DND-41 (cell line): ENCODE results near the gene ACVRL1.

Source experiments
- ATAC-seq: fragments of 200-7000 bp; cut with Tn5 transposase; 3 replicates; pipeline ENCODE4 v1.9.1; 2021; ENCODE audit warnings: low read depth; ENCODE audit not compliant: insufficient read depth
- DNase-seq: peaks from one replicate; pipeline ENCODE4 v3.0.0-alpha.2; 2020
- H2AFZ ChIP-seq: 2 replicates; pipeline ENCODE4 v1.6.0; 2012; ENCODE audit warnings: low read depth, low read length
- H3K27ac ChIP-seq: 2 replicates; pipeline ENCODE4 v1.5.1; 2012; ENCODE audit warnings: low read length, inconsistent platforms
- H3K27me3 ChIP-seq: fragments of 200-600 bp; sonication (generic); 2 replicates; pipeline ENCODE4 v1.6.0; 2012; ENCODE audit warnings: low read length, mild to moderate bottlenecking, inconsistent platforms; ENCODE audit not compliant: insufficient read depth, poor library complexity
- H3K36me3 ChIP-seq: 2 replicates; pipeline ENCODE4 v1.5.1; 2012; ENCODE audit warnings: low read length, inconsistent platforms; ENCODE audit not compliant: insufficient read depth
- H3K4me1 ChIP-seq: 2 replicates; pipeline ENCODE4 v1.5.1; 2012; ENCODE audit warnings: mild to moderate bottlenecking, low read length; ENCODE audit not compliant: insufficient read depth
- H3K4me2 ChIP-seq: 2 replicates; pipeline ENCODE4 v1.6.0; 2012; ENCODE audit warnings: mild to moderate bottlenecking, moderate library complexity, low read length, inconsistent platforms; ENCODE audit not compliant: insufficient read depth
- H3K4me3 ChIP-seq, 2 experiments: fragments of 200-600 bp in 1 of 2; shearing (Covaris generic) in 1 of 2; 2 replicates each; pipeline ENCODE4 v1.5.1; 2012 to 2016; ENCODE audit warnings: inconsistent platforms in 2 of 2, low read length in 2 of 2, mild to moderate bottlenecking in 2 of 2, low read depth in 1 of 2, moderate library complexity in 1 of 2
- H3K79me2 ChIP-seq: 2 replicates; pipeline ENCODE4 v1.6.0; 2012; ENCODE audit warnings: low read length, inconsistent platforms; ENCODE audit not compliant: insufficient read depth
- H3K9ac ChIP-seq: 2 replicates; pipeline ENCODE4 v1.6.0; 2012; ENCODE audit warnings: low read depth, mild to moderate bottlenecking, inconsistent platforms, low read length, moderate library complexity
- H3K9me3 ChIP-seq: 2 replicates; pipeline ENCODE4 v1.5.1; 2012; ENCODE audit warnings: low read length, moderate library complexity, mild to moderate bottlenecking, inconsistent platforms; ENCODE audit not compliant: insufficient read depth, severe bottlenecking
- H4K20me1 ChIP-seq: 2 replicates; pipeline ENCODE4 v1.6.0; 2012; ENCODE audit warnings: low read length; ENCODE audit not compliant: insufficient read depth
- EZH2 ChIP-seq: IDR thresholded peaks from 3 replicates; pipeline ENCODE4 v1.6.1; 2012; ENCODE audit warnings: borderline replicate concordance, low read depth, mild to moderate bottlenecking, moderate library complexity, low read length, inconsistent platforms; ENCODE audit not compliant: severe bottlenecking
- TF ChIP-seq, protein P1 (sequence below): IDR thresholded peaks from 2 replicates; pipeline ENCODE4 v1.5.1; 2012; ENCODE audit warnings: borderline replicate concordance, low read length, moderate library complexity, mild to moderate bottlenecking; ENCODE audit not compliant: poor library complexity, severe bottlenecking; ENCODE audit errors: extremely low read depth

Gene ACVRL1

DNA sequence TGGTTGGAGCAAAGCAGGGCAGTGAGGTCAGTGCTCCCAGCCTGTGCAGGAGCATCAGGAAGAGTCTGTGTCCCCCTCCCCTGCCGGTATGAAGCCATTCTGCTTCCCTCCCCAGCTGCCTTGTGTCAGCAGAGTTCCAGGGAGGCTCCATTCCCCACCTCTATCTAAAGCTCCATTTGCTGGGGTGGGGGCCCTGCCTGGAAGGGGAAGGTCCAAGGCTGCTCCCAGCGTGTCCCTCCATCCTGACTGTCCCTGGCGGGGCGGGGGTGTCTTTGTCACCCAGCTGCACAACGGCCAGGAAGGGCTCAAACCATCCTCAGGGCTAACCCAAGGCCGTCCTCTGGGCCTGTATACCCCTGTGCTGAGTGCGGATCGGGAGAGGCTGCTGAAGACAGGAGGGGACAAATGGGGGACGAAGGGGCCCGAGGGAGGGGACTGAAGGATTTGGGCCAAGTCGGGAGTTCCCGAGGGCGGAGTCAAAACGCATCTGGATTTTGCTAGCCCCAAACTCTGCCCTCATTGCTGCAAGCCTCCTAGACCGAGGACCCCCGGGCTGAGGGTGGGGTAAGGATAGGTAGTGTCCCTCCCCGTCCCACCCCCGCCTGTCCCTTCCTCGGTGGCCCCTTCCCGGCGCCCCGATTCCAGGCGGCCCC is 748 bp upstream of the ACVRL1 start:
- H3K27ac ChIP-seq = no peak overlapping the region
- H3K4me3 ChIP-seq = no peak overlapping the region
- H4K20me1 ChIP-seq = no peaks in the 10 kb centered on the region
- H3K4me2 ChIP-seq = no peak overlapping the region
- no peak overlapping the region for H2AFZ ChIP-seq
- H3K4me1 ChIP-seq = no peaks in the 10 kb centered on the region
- H3K9ac ChIP-seq = no peak overlapping the region
- TF ChIP-seq EZH2 = no peak
- TF ChIP-seq, protein P1, sequence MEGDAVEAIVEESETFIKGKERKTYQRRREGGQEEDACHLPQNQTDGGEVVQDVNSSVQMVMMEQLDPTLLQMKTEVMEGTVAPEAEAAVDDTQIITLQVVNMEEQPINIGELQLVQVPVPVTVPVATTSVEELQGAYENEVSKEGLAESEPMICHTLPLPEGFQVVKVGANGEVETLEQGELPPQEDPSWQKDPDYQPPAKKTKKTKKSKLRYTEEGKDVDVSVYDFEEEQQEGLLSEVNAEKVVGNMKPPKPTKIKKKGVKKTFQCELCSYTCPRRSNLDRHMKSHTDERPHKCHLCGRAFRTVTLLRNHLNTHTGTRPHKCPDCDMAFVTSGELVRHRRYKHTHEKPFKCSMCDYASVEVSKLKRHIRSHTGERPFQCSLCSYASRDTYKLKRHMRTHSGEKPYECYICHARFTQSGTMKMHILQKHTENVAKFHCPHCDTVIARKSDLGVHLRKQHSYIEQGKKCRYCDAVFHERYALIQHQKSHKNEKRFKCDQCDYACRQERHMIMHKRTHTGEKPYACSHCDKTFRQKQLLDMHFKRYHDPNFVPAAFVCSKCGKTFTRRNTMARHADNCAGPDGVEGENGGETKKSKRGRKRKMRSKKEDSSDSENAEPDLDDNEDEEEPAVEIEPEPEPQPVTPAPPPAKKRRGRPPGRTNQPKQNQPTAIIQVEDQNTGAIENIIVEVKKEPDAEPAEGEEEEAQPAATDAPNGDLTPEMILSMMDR = no peak
- DNase-seq (no peak), ATAC-seq (no peak)
- H3K36me3 ChIP-seq = no peaks in the 10 kb centered on the region
- no peaks in the 10 kb centered on the region for H3K9me3 ChIP-seq
- H3K79me2 ChIP-seq = no peaks in the 10 kb centered on the region
- no peaks in the 10 kb centered on the region for H3K27me3 ChIP-seq

DNA sequence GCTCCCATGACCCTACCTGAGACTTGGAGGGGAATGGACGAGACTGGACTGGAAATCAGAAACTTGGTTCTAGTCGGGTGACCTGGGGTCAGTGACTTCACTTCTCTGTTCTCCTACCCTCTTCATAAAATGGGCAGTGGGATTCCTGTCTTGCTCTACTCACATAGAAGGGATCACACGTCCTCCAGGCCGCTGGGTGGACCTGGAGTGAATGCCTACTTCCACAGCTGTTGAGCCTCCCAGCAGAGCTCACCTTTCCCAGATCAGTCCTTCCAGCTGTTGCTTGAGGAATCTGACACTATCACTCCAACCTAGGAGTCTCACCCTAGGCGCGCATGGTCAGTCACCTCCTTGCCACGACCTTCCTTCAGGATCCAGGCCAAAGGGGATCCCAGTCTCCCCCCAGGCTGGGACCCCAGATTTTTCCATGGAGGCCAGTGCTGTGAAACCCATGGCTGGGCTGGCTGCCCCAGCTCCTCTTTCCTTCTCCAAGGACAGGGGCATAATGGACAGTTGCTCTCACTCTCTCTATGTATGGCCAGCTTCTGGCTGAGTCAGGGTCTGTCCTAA is 637 bp downstream of the ACVRL1 start:
- H2AFZ ChIP-seq = no peak overlapping the region
- H3K4me3 ChIP-seq = no peak overlapping the region
- no peaks in the 10 kb centered on the region for H3K36me3 ChIP-seq
- no peaks in the 10 kb centered on the region for H3K27me3 ChIP-seq
- H3K9ac ChIP-seq = no peak overlapping the region
- TF ChIP-seq, protein P1 = no peak
- no peak for TF ChIP-seq EZH2
- H3K79me2 ChIP-seq = no peaks in the 10 kb centered on the region
- DNase-seq (no peak), ATAC-seq (no peak)
- H4K20me1 ChIP-seq = no peaks in the 10 kb centered on the region
- no peak overlapping the region for H3K27ac ChIP-seq
- no peaks in the 10 kb centered on the region for H3K9me3 ChIP-seq
- no peaks in the 10 kb centered on the region for H3K4me1 ChIP-seq
- no peak overlapping the region for H3K4me2 ChIP-seq

DNA sequence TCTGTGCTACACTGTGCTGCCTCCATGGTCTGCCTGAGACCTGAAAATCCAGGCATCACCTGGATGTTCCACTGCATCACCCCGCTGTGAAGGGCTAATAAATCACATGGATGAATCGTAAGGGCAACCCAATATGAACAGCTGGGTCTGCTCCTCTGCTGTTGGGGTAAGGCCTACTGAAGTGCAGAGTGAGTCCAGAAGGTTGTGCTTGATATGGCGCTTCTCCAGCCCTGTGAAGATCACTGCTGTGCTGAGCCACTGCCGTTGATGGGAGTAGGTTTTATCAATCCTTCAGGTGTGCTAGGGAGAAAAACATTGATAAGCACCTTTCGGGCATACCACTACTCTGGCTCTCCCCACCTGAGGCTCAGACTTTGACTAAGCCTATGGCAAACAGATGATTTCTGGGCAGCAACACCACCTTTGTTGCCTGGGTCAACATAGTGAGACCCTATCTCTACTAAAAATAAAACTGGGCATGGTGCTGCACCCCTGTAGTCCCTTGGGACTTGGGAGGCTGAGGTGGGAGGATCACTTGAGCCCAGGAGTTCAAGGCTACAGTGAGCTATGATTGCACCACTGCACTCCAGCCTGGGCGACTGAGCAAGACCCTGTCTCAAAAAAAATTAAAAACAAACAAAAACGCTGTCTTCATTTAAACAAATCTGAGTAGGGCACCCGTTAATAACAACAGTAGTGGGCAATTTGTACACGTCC is 1.7 kb downstream of the ACVRL1 start:
- H3K27ac ChIP-seq = no peak overlapping the region
- H3K36me3 ChIP-seq = no peaks in the 10 kb centered on the region
- H2AFZ ChIP-seq = no peak overlapping the region
- no peaks in the 10 kb centered on the region for H4K20me1 ChIP-seq
- H3K9ac ChIP-seq = no peak overlapping the region
- H3K9me3 ChIP-seq = no peaks in the 10 kb centered on the region
- no peaks in the 10 kb centered on the region for H3K27me3 ChIP-seq
- no peaks in the 10 kb centered on the region for H3K4me1 ChIP-seq
- no peaks in the 10 kb centered on the region for H3K79me2 ChIP-seq
- H3K4me2 ChIP-seq = no peak overlapping the region
- ATAC-seq = no peak
- H3K4me3 ChIP-seq = no peak overlapping the region
- TF ChIP-seq, protein P1 = no peak
- TF ChIP-seq EZH2 = no peak
- DNase-seq = no peak
